ENCODE measurements around the gene SARNP. TPM values are rescaled to one million over a fixed set of nuclear protein-coding genes. Genes with fewer than 3 reads are reported as not detected.

SARNP gene
- polyA plus RNA-seq, 2 of the 4 experiments (the other 2 are of a cell fraction) = 123 to 198 TPM

DNA sequence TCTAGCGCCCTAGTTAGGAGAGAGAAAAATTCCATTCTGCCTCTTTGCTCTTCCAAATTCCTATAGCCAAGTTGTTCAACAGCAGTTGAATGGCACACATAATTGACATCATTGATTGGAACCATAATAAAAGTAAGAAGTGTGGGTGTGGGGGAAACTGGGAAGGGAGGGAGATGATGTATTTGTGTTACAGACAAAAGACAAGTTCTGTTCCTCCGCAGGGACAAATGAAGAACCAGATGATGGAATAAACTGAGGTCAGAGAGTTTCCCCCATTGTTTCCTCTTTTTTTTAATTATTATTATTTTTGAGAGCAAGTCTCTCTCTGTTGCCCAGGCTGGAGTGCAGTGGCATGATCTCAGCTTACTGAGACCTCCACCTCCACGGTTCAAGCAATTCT lies 39.7 kb downstream of the SARNP start:
- 95% methylated on average over 3 of the region's 3 CpGs for WGBS (ENCODE audit: missing lambda C conversion rate)
- Histone ChIP-seq H3K9me3 (no peaks in the 10 kb centered on the region), H3K27ac (no peak overlapping the region), H3K4me1 (no peaks in the 10 kb centered on the region), H3K4me3 (no peak overlapping the region), H3K4me2 (no peak overlapping the region)
- POLR2A ChIA-PET = no interaction called here
- ATAC-seq = no peak
- CTCF ChIA-PET = interaction anchor here (0.6 to 2.1 kb wide), 4 partner anchors 26 to 122 kb away, joined by 3 to 9 read pairs (median 4); no protein-coding TSS in a partner anchor
- DNase-seq (ENCODE audit: low read depth in 1 of 2, low spot score in 1 of 2) = no peak
- TF ChIP-seq MAZ (IDR thresholded peaks at IDR 0.05; ENCODE audit: borderline replicate concordance, low read depth, low read length) = no peak
- no peak for TF ChIP-seq POLR2AphosphoS2 (conservative IDR thresholded peaks at IDR 0.05; ENCODE audit: low read length)
- no peak for TF ChIP-seq JUNB (IDR thresholded peaks at IDR 0.05)
- no peak for TF ChIP-seq RCOR1 (IDR thresholded peaks at IDR 0.05; ENCODE audit: low read depth, low read length)
- no peak for TF ChIP-seq CHD4 (IDR thresholded peaks at IDR 0.05; ENCODE audit: borderline replicate concordance)
- no peak for TF ChIP-seq HOXB5 (CRISPR knock-in tag; IDR thresholded peaks at IDR 0.05)
- TF ChIP-seq HOXA7 (CRISPR knock-in tag; IDR thresholded peaks at IDR 0.05) = no peak
- TF ChIP-seq, protein P1, sequence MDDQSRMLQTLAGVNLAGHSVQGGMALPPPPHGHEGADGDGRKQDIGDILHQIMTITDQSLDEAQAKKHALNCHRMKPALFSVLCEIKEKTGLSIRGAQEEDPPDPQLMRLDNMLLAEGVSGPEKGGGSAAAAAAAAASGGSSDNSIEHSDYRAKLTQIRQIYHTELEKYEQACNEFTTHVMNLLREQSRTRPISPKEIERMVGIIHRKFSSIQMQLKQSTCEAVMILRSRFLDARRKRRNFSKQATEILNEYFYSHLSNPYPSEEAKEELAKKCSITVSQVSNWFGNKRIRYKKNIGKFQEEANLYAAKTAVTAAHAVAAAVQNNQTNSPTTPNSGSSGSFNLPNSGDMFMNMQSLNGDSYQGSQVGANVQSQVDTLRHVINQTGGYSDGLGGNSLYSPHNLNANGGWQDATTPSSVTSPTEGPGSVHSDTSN (IDR thresholded peaks at IDR 0.05) = no peak
- no peak for TF ChIP-seq RARB (CRISPR knock-in tag; IDR thresholded peaks at IDR 0.05)
- TF ChIP-seq, protein P2, sequence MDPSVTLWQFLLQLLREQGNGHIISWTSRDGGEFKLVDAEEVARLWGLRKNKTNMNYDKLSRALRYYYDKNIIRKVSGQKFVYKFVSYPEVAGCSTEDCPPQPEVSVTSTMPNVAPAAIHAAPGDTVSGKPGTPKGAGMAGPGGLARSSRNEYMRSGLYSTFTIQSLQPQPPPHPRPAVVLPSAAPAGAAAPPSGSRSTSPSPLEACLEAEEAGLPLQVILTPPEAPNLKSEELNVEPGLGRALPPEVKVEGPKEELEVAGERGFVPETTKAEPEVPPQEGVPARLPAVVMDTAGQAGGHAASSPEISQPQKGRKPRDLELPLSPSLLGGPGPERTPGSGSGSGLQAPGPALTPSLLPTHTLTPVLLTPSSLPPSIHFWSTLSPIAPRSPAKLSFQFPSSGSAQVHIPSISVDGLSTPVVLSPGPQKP (IDR thresholded peaks at IDR 0.05; ENCODE audit: low read depth, low read length) = no peak
- no peak for FAIRE-seq

DNA sequence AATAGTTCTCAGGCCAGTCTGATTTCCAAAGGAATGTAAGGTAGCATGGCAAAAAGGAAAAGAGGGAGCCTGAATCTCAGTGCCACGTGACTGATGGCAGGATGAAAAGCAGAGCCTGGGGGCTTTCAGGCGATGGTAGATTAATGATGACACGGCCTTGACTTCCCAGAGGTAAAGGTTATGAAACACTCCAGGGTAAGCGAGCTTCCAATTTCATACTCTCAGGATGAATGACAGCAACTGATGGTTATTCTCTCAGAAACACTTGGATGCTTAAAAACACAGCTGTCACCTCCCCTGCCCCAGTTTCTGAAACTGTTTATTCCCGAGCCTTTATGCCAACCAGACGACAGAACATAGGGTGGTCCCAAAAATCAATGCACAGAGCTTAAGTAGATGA lies 45.8 kb downstream of the SARNP start:
- ATAC-seq (no peak), FAIRE-seq (no peak), DNase-seq (ENCODE audit: low read depth in 1 of 2, low spot score in 1 of 2) (no peak)
- no peak overlapping the region for H3K27ac ChIP-seq
- H3K9me3 ChIP-seq = no peaks in the 10 kb centered on the region
- no peaks in the 10 kb centered on the region for H3K4me1 ChIP-seq
- 92% methylated on average over 6 of the region's 6 CpGs for WGBS (ENCODE audit: missing lambda C conversion rate)
- CTCF ChIA-PET = interaction anchor here (0.7 to 3.8 kb wide), 6 partner anchors 9 to 168 kb away, joined by 3 to 20 read pairs (median 6); a partner anchor contains a TSS
- H3K4me2 ChIP-seq = no peak overlapping the region
- no peak for TF ChIP-seq FOXS1 (CRISPR knock-in tag; IDR thresholded peaks at IDR 0.05)
- POLR2A ChIA-PET = interaction anchor here (0.8 kb wide), 1 partner anchor 56 kb away, joined by 4 read pairs; the partner anchor contains the start of gene BLOC1S1
- H3K4me3 ChIP-seq = no peak overlapping the region

DNA sequence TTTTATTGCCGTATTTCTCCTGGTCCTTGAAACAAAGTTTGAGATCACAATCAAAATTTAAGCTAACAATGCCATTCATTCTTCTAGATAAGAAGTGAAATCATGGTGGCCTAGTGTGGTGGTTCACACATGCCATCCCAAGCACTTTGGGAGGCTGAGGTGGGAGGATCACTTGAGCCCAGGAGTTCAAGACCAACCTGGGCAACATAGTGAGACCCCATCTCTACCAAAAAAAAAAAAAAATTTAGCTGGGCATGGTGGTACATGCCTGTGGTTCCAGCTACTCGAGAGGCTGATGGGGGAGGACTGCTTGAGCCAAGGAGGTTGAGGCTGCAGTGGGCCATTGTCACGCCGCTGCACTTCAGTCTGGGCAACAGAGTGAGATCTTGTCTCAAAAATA lies 50.4 kb downstream of the SARNP start:
- no peaks in the 10 kb centered on the region for H3K9me3 ChIP-seq
- TF ChIP-seq CBX2 (IDR thresholded peaks at IDR 0.05; ENCODE audit: borderline replicate concordance, low read depth) (no peak), TP53 (CRISPR knock-in tag; IDR thresholded peaks at IDR 0.05) (no peak), TFCP2L1 (CRISPR knock-in tag; IDR thresholded peaks at IDR 0.05) (no peak), EHF (CRISPR knock-in tag; IDR thresholded peaks at IDR 0.05) (no peak), JUN (IDR thresholded peaks at IDR 0.05) (no peak), SMC3 (IDR thresholded peaks at IDR 0.05) (no peak), FOSB (CRISPR knock-in tag; IDR thresholded peaks at IDR 0.05) (no peak), NR3C1 (IDR thresholded peaks at IDR 0.05) (no peak)
- TF ChIP-seq, protein P3, sequence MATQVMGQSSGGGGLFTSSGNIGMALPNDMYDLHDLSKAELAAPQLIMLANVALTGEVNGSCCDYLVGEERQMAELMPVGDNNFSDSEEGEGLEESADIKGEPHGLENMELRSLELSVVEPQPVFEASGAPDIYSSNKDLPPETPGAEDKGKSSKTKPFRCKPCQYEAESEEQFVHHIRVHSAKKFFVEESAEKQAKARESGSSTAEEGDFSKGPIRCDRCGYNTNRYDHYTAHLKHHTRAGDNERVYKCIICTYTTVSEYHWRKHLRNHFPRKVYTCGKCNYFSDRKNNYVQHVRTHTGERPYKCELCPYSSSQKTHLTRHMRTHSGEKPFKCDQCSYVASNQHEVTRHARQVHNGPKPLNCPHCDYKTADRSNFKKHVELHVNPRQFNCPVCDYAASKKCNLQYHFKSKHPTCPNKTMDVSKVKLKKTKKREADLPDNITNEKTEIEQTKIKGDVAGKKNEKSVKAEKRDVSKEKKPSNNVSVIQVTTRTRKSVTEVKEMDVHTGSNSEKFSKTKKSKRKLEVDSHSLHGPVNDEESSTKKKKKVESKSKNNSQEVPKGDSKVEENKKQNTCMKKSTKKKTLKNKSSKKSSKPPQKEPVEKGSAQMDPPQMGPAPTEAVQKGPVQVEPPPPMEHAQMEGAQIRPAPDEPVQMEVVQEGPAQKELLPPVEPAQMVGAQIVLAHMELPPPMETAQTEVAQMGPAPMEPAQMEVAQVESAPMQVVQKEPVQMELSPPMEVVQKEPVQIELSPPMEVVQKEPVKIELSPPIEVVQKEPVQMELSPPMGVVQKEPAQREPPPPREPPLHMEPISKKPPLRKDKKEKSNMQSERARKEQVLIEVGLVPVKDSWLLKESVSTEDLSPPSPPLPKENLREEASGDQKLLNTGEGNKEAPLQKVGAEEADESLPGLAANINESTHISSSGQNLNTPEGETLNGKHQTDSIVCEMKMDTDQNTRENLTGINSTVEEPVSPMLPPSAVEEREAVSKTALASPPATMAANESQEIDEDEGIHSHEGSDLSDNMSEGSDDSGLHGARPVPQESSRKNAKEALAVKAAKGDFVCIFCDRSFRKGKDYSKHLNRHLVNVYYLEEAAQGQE (IDR thresholded peaks at IDR 0.05) = no peak
- TF ChIP-seq, protein P4, sequence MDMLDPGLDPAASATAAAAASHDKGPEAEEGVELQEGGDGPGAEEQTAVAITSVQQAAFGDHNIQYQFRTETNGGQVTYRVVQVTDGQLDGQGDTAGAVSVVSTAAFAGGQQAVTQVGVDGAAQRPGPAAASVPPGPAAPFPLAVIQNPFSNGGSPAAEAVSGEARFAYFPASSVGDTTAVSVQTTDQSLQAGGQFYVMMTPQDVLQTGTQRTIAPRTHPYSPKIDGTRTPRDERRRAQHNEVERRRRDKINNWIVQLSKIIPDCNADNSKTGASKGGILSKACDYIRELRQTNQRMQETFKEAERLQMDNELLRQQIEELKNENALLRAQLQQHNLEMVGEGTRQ (IDR thresholded peaks at IDR 0.05) = no peak
- CTCF ChIA-PET = interaction anchor here (1.1 to 3.9 kb wide), 4 partner anchors 10 to 29 kb away, joined by 3 to 19 read pairs (median 4); no protein-coding TSS in a partner anchor

More for the DNA sequence above, 50.4 kb downstream of the SARNP start:
- POLR2A ChIA-PET = no interaction called here
- ATAC-seq (no peak), FAIRE-seq (no peak), DNase-seq (ENCODE audit: low read depth in 1 of 2, low spot score in 1 of 2) (no peak)
- Histone ChIP-seq H3K4me3 (no peak overlapping the region), H3K27ac (no peak overlapping the region), H3K4me1 (no peaks in the 10 kb centered on the region), H3K4me2 (no peak overlapping the region)
- WGBS (ENCODE audit: missing lambda C conversion rate) = 93% methylated on average over 4 of the region's 4 CpGs
